GM12878 (cell line): ENCODE measurements around the gene POLR2I.

ENCODE experiments used
- CBX3 ChIP-seq: fragments of 200-600 bp; sonication (generic); IDR thresholded peaks from 2 replicates; pipeline ENCODE4 v1.6.1; 2016; ENCODE audit warnings: low read depth, borderline replicate concordance
- CHD4 ChIP-seq: fragments of 200-600 bp; sonication (generic); IDR thresholded peaks from 2 replicates; pipeline ENCODE4 v1.6.1; 2016; ENCODE audit warnings: mild to moderate bottlenecking
- JUND ChIP-seq: IDR thresholded peaks from 2 replicates; pipeline ENCODE4 v1.6.1; 2012; ENCODE audit warnings: low read depth, mild to moderate bottlenecking, low read length, improper control_type of control experiment, moderate library complexity
- NFIC ChIP-seq: IDR thresholded peaks from 2 replicates; pipeline ENCODE4 v1.6.1; 2012; ENCODE audit warnings: low read depth, mild to moderate bottlenecking, inconsistent platforms, low read length, moderate library complexity
- POLR2A ChIP-seq: IDR thresholded peaks from 2 replicates; pipeline ENCODE4 v1.6.1; 2011; ENCODE audit warnings: low read depth, mild to moderate bottlenecking, low read length
- POLR2AphosphoS5 ChIP-seq: IDR thresholded peaks from 2 replicates; pipeline ENCODE4 v1.6.1; 2011; ENCODE audit warnings: mild to moderate bottlenecking, low read length, inconsistent platforms
- RBBP5 ChIP-seq: fragments of 200-600 bp; sonication (generic); conservative IDR thresholded peaks from 2 replicates; pipeline ENCODE4 v1.6.1; 2016
- ZNF207 ChIP-seq: fragments of 450-650 bp; IDR thresholded peaks from 2 replicates; pipeline ENCODE4 v1.6.1; 2014; ENCODE audit warnings: antibody characterized with exemption, mild to moderate bottlenecking, borderline replicate concordance
- ZNF274 ChIP-seq: IDR thresholded peaks from one replicate; pipeline ENCODE4 v1.8.0; 2011; ENCODE audit not compliant: insufficient read length, insufficient read depth
- TF ChIP-seq, protein P1 (sequence below), 3 experiments: IDR thresholded peaks in 2 of 3; conservative IDR thresholded peaks in 1 of 3; 2 replicates each; pipeline ENCODE4 v1.5.1; 2011; ENCODE audit warnings: low read depth in 3 of 3, low read length in 3 of 3, mild to moderate bottlenecking in 3 of 3, control low read depth in 2 of 3, moderate library complexity in 2 of 3, inconsistent platforms in 1 of 3, mixed read lengths in 1 of 3; ENCODE audit not compliant: control insufficient read depth in 2 of 3, insufficient read depth in 1 of 3; ENCODE audit errors: extremely low read depth in 1 of 3

DNA sequence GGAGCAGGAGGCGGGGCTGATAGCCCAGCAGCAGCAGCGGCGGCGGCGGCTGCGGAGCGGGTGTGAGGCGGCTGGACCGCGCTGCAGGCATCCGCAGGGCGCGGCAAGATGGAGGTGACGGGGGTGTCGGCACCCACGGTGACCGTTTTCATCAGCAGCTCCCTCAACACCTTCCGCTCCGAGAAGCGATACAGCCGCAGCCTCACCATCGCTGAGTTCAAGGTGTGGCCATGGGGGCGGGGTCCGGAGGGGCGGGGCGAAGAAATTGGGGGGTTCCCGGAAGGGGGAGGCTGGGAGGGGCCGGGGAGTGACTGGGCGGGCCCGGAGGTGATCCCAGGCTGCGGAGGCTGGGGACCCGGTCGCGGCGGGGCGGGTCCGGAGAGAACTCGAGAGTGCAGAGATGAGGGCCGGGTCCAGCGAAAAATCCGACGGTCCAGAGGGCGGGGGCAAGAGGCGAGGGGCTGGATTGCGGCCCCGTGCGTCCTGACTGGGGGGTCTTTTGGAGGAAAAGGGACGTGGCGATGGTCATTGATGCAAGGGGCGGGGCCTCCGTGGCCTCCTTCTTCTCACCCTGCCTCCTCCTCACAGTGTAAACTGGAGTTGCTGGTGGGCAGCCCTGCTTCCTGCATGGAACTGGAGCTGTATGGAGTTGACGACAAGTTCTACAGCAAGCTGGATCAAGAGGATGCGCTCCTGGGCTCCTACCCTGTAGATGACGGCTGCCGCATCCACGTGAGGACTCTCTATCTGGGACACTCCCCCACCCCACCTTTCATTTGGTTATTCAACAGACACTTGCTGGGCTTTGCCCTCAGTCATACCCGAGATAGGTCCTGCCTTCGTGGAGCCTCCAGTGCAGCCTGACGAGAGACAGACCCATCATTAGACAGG is 1.0 kb upstream of the POLR2I start, which contains the start of gene TBCB:
- TF ChIP-seq, protein P1, sequence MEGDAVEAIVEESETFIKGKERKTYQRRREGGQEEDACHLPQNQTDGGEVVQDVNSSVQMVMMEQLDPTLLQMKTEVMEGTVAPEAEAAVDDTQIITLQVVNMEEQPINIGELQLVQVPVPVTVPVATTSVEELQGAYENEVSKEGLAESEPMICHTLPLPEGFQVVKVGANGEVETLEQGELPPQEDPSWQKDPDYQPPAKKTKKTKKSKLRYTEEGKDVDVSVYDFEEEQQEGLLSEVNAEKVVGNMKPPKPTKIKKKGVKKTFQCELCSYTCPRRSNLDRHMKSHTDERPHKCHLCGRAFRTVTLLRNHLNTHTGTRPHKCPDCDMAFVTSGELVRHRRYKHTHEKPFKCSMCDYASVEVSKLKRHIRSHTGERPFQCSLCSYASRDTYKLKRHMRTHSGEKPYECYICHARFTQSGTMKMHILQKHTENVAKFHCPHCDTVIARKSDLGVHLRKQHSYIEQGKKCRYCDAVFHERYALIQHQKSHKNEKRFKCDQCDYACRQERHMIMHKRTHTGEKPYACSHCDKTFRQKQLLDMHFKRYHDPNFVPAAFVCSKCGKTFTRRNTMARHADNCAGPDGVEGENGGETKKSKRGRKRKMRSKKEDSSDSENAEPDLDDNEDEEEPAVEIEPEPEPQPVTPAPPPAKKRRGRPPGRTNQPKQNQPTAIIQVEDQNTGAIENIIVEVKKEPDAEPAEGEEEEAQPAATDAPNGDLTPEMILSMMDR (IDR thresholded peaks at IDR 0.05 in 2 of 3, conservative IDR thresholded peaks at IDR 0.05 in 1 of 3; ENCODE audit: control insufficient read depth in 2 of 3, extremely low read depth in 1 of 3, insufficient read depth in 1 of 3, low read depth in 3 of 3, low read length in 3 of 3): no peak
- TF ChIP-seq JUND (no peak), NFIC (no peak), RBBP5 (no peak), CHD4 (no peak), ZNF274 (no peak), ZNF207 (no peak; the same call in 1 of the 2 replicates), POLR2AphosphoS5 (peak; percentile 73; the same call in 1 of the 2 replicates), CBX3 (no peak), POLR2A (peak; percentile 97)
